Measurements from ENCODE around the gene HSPB6. TPM values are rescaled to one million over a fixed set of nuclear protein-coding genes. Genes with fewer than 3 reads are reported as not detected.

HSPB6 gene
- total RNA-seq, 1 donor = not detected

- Histone ChIP-seq H3K4me3 (ENCODE audit: low read length) (no peak overlapping the region), H3K4me1 (ENCODE audit: insufficient read depth, low read length) (no peaks in the 10 kb centered on the region), H3K9me3 (ENCODE audit: low read depth, low read length) (no peaks in the 10 kb centered on the region), H3K27me3 (ENCODE audit: insufficient read depth, low read length) (no peaks in the 10 kb centered on the region)
Measured at GRCh38 chr19:35789195-35789977, 32.6 kb upstream of the HSPB6 start.

DNA sequence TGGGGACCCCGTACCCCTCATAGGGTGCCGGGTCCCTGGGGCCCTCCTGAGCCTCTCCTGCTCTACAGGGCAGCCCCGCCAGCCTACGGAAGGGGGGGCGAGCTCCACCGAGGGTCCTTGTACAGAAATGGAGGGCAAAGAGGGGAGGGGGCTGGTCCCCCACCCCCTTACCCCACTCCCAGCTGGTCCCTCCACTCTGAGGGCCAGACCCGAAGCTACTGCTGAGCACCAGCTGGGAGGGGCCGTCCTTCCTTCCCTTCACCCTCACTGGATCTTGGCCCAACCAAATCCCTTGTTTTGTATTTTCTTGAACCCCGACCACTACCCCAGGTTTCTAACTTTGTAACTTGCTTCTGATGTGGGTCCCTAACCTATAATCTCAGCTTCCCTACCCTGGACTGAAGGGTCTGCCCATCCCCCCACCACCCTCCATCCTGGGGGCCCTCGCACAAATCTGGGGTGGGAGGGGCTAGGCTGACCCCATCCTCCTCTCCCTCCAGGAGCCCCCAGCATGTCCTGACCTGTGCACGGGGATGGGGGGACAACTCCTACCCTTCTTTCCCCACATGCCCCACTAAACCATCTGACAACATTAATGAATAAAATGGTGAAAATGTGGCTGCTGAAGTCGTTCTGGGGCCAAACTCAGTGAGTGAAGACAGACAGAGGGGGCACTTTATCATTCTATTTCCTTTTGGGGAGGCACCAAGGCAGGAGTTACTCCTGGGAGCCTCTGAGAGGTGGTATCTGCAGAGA, 31.6 kb upstream of the HSPB6 start:
- H3K4me1 ChIP-seq (ENCODE audit: insufficient read depth, low read length) = no peaks in the 10 kb centered on the region
- H3K9me3 ChIP-seq (ENCODE audit: low read depth, low read length) = no peaks in the 10 kb centered on the region
- H3K4me3 ChIP-seq (ENCODE audit: low read length) = no peak overlapping the region
- no peaks in the 10 kb centered on the region for H3K27me3 ChIP-seq (ENCODE audit: insufficient read depth, low read length)

GRCh38 chr19:35787227-35787799, 30.5 kb upstream of the HSPB6 start:
- no peaks in the 10 kb centered on the region for H3K9me3 ChIP-seq (ENCODE audit: low read depth, low read length)
- H3K27me3 ChIP-seq (ENCODE audit: insufficient read depth, low read length) = no peaks in the 10 kb centered on the region
- H3K4me3 ChIP-seq (ENCODE audit: low read length) = no peak overlapping the region
- H3K4me1 ChIP-seq (ENCODE audit: insufficient read depth, low read length) = no peaks in the 10 kb centered on the region

- Histone ChIP-seq H3K4me1 (ENCODE audit: insufficient read depth, low read length) (no peaks in the 10 kb centered on the region), H3K27me3 (ENCODE audit: insufficient read depth, low read length) (no peaks in the 10 kb centered on the region), H3K4me3 (ENCODE audit: low read length) (no peak overlapping the region), H3K9me3 (ENCODE audit: low read depth, low read length) (no peaks in the 10 kb centered on the region)
Measured at GRCh38 chr19:35786299-35787160, 29.7 kb upstream of the HSPB6 start.

GRCh38 chr19:35785339-35785627, 28.5 kb upstream of the HSPB6 start:
- Histone ChIP-seq H3K4me1 (ENCODE audit: insufficient read depth, low read length) (no peaks in the 10 kb centered on the region), H3K4me3 (ENCODE audit: low read length) (no peak overlapping the region), H3K9me3 (ENCODE audit: low read depth, low read length) (no peaks in the 10 kb centered on the region), H3K27me3 (ENCODE audit: insufficient read depth, low read length) (no peaks in the 10 kb centered on the region)

DNA sequence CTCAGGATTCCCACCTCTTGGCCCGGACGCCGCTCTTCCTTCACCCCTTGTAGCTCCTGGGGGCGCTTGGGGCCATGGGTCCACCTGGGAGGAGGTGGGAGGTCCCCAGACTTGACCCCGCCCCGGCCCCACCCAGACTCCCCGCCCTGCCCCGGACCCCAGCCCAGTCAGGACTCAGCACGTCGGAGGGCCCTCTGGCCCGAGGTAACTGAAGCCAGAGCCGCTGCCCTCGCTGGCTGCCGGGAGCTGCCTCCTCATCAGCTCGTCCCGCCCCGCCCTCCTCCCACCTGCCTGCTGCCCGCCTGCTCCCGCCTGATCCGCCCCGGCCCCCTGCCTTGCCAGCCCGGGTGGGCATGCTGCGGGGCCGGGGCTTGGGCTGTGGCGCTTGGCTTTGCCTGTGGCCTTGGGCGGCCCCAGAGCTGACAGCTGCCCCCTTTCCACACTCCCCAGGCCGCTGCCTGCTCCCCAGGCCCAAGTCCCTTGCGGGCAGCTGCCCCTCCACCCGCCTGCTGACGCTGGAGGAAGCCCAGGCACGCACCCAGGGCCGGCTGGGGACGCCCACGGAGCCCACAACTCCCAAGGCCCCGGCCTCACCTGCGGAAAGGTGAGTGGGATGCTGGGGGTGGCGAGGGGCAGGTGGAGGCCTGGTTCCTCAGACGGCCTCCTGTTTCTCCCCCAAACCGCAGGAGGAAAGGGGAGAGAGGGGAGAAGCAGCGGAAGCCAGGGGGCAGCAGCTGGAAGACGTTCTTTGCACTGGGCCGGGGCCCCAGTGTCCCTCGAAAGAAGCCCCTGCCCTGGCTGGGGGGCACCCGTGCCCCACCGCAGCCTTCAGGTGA, 27.9 kb upstream of the HSPB6 start:
- Histone ChIP-seq H3K9me3 (ENCODE audit: low read depth, low read length) (no peaks in the 10 kb centered on the region), H3K27me3 (ENCODE audit: insufficient read depth, low read length) (no peaks in the 10 kb centered on the region), H3K4me1 (ENCODE audit: insufficient read depth, low read length) (no peaks in the 10 kb centered on the region), H3K4me3 (ENCODE audit: low read length) (no peak overlapping the region)

GRCh38 chr19:35783469-35784434, 26.9 kb upstream of the HSPB6 start:
- no peaks in the 10 kb centered on the region for H3K9me3 ChIP-seq (ENCODE audit: low read depth, low read length)
- H3K4me3 ChIP-seq (ENCODE audit: low read length) = no peak overlapping the region
- no peaks in the 10 kb centered on the region for H3K4me1 ChIP-seq (ENCODE audit: insufficient read depth, low read length)
- no peaks in the 10 kb centered on the region for H3K27me3 ChIP-seq (ENCODE audit: insufficient read depth, low read length)

DNA sequence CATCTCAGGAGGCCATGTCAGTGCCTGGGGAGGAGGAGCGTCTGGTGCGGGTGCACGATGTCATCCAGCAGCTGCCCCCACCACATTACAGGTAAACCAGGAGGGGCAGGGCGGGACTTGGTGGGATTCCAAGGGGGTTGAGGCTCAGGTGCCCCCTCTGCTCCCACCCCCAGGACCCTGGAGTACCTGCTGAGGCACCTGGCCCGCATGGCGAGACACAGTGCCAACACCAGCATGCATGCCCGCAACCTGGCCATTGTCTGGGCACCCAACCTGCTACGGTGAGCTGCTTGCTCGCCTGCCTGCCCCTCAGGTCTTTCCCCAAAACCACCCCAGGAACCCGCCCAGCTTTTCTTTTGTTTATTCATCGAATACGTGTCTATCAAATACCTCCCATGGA, 25.8 kb upstream of the HSPB6 start:
- Histone ChIP-seq H3K4me1 (ENCODE audit: insufficient read depth, low read length) (no peaks in the 10 kb centered on the region), H3K9me3 (ENCODE audit: low read depth, low read length) (no peaks in the 10 kb centered on the region), H3K27me3 (ENCODE audit: insufficient read depth, low read length) (no peaks in the 10 kb centered on the region), H3K4me3 (ENCODE audit: low read length) (no peak overlapping the region)

DNA sequence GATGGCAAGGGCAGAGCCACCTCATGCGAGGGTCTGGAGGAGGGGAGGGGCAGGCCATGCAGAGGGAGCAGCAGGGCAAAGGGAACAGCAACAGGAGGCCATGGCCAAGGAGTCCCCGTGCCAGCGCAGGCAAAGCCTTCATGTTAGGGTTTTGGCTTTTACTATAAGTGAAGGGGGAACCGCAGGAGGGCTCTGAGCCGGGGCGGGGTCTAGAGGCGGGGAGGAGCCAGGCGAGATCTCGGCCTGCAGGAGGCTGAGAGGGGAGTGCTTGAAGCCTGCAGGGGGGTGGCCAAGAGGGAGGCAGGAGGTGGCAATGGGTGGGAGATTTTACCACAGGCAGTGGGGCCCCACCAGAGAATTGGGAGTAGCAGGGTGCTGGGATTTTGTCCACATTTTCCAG, 24.8 kb upstream of the HSPB6 start:
- H3K27me3 ChIP-seq (ENCODE audit: insufficient read depth, low read length) = no peaks in the 10 kb centered on the region
- no peaks in the 10 kb centered on the region for H3K9me3 ChIP-seq (ENCODE audit: low read depth, low read length)
- no peaks in the 10 kb centered on the region for H3K4me1 ChIP-seq (ENCODE audit: insufficient read depth, low read length)
- H3K4me3 ChIP-seq (ENCODE audit: low read length) = no peak overlapping the region

DNA sequence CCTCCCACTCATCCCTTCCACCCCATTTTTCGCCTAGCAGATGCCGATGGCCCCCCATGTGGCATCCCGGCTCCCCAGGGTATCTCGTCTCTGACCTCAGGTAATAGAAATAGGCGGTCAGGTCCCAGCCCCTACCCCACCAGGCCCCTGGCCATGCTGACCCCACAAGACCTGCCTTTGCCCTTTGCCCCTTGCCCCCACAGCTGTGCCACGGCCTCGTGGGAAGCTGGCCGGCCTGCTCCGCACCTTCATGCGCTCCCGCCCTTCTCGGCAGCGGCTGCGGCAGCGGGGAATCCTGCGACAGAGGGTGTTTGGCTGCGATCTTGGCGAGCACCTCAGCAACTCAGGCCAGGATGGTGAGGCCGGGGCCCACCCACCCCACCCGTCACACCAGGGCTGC, 23.9 kb upstream of the HSPB6 start:
- Histone ChIP-seq H3K27me3 (ENCODE audit: insufficient read depth, low read length) (no peaks in the 10 kb centered on the region), H3K4me3 (ENCODE audit: low read length) (no peak overlapping the region), H3K9me3 (ENCODE audit: low read depth, low read length) (no peaks in the 10 kb centered on the region), H3K4me1 (ENCODE audit: insufficient read depth, low read length) (peaks cover 5% of the 10 kb centered on the region)

DNA sequence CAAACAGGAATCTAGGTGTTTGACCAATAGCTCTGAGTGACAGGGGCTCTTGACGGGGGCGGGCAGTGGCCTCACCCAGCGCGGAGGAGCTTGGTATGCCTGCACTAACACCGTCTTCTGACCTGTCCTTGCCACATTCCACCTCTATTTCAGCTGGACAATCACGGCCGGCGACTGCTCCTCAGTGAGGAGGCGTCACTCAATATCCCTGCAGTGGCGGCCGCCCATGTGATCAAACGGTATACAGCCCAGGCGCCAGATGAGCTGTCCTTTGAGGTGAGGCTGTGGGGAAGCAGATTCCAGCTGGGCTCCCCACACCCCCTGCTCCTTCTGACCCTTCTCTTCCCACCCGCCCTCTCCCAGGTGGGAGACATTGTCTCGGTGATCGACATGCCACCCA, 23.2 kb upstream of the HSPB6 start:
- Histone ChIP-seq H3K4me3 (ENCODE audit: low read length) (no peak overlapping the region), H3K27me3 (ENCODE audit: insufficient read depth, low read length) (no peaks in the 10 kb centered on the region), H3K9me3 (ENCODE audit: low read depth, low read length) (no peaks in the 10 kb centered on the region), H3K4me1 (ENCODE audit: insufficient read depth, low read length) (peaks cover 5% of the 10 kb centered on the region)

DNA sequence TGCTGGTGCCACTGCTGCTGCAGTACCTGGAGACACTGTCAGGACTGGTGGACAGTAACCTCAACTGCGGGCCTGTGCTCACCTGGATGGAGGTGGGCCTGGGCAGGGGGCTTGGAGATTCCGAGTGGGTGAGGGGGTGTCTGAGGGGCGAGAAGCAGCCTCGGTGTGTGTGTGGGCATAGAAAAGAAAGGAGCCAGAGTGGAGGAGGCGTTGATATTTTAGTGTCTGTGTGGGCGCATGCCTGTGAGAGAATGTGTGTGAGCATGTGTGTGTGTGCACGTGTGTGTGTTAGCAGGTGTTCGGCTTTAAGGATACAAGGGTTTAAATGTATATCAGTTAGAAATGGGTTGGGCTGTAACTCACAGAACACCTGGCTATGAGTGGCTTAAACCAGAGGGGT, 22.2 kb upstream of the HSPB6 start:
- H3K9me3 ChIP-seq (ENCODE audit: low read depth, low read length) = no peaks in the 10 kb centered on the region
- no peak overlapping the region for H3K4me3 ChIP-seq (ENCODE audit: low read length)
- peaks cover 12% of the 10 kb centered on the region for H3K4me1 ChIP-seq (ENCODE audit: insufficient read depth, low read length)
- H3K27me3 ChIP-seq (ENCODE audit: insufficient read depth, low read length) = no peaks in the 10 kb centered on the region

DNA sequence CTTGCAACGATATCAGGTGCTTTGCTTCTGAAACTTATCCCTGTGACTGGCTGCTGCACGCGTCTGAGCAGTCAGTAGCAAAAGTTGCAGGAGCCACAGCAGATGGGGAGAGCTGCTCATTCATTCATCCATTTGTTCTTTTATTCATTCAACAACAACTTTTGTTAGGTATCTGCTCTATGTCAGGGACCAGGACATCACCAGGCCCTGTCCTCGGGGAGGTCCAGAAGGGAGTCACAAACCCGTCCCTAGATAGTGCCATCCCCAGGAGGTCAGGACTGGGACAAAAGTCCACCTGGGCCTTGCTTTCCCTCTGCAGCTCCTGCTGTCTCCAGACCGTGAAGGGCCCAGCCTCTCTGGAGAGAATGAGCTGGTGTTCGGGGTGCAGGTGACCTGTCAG, 21.1 kb upstream of the HSPB6 start:
- no peaks in the 10 kb centered on the region for H3K9me3 ChIP-seq (ENCODE audit: low read depth, low read length)
- H3K4me1 ChIP-seq (ENCODE audit: insufficient read depth, low read length) = peaks cover 12% of the 10 kb centered on the region
- H3K27me3 ChIP-seq (ENCODE audit: insufficient read depth, low read length) = no peaks in the 10 kb centered on the region
- H3K4me3 ChIP-seq (ENCODE audit: low read length) = no peak overlapping the region
